ENCODE data around the gene LY6G5C. TPM values are rescaled to one million over a fixed set of nuclear protein-coding genes. Genes with fewer than 3 reads are reported as not detected.

Gene LY6G5C
- total and polyA plus RNA-seq, 7 donors, result 0.75 to 3.2 (median 2.1) TPM

GRCh38 chr6:31657406-31658157 is 23.3 kb downstream of the LY6G5C start:
- no peak overlapping the region for H3K27ac ChIP-seq
- H3K4me1 ChIP-seq, result peaks cover 37% of the 10 kb centered on the region

GRCh38 chr6:31655349-31656237 is 25.3 kb downstream of the LY6G5C start, which contains the start of gene APOM:
Gene APOM (plus strand): TSS chr6:31655894. CDS start chr6:31655967, 73 bp downstream.
- no peak for TF ChIP-seq CTCF (IDR thresholded peaks at IDR 0.05)
- 79 to 82% (median 79%) methylated on average over 8 of the region's 8 CpGs for WGBS, 3 donors
- no peak for ATAC-seq
- H3K4me3 ChIP-seq, result no peak within 1 kb of the TSS
- H3K27ac ChIP-seq, result no peak within 1 kb of the TSS
- DNase-seq, result no peak
- H3K4me1 ChIP-seq, result peaks cover 41% of the 10 kb centered on the region
- H3K36me3 ChIP-seq (ENCODE audit: insufficient read depth in 1 of 2, low read depth in 1 of 2), result peaks cover 2 to 28% of the 10 kb centered on the region in 2 donors
- no peaks in the 10 kb centered on the region for H3K27me3 ChIP-seq (ENCODE audit: insufficient read depth in 3 of 3, low read length in 2 of 3)
- intact Hi-C loops (cut with DNase I), result no loop called here
- H3K9me3 ChIP-seq, result no peaks in the 10 kb centered on the region

More at GRCh38 chr6:31657406-31658157, 23.3 kb downstream of the LY6G5C start:
- no peak for TF ChIP-seq CTCF (IDR thresholded peaks at IDR 0.05)
- DNase-seq (no peak), ATAC-seq (no peak)
- no peak overlapping the region for H3K4me3 ChIP-seq
- H3K36me3 ChIP-seq (ENCODE audit: insufficient read depth in 1 of 2, low read depth in 1 of 2), result peaks cover 3 to 33% of the 10 kb centered on the region in 2 donors
- WGBS, 3 donors, result 70 to 73% (median 71%) methylated on average over 6 of the region's 6 CpGs
- intact Hi-C loops (cut with DNase I), result no loop called here
- no peaks in the 10 kb centered on the region for H3K9me3 ChIP-seq
- H3K27me3 ChIP-seq (ENCODE audit: insufficient read depth in 3 of 3, low read length in 2 of 3), result no peaks in the 10 kb centered on the region

GRCh38 chr6:31654574-31655348 is 26.1 kb downstream of the LY6G5C start:
- 92 to 94% (median 92%) methylated on average over 8 of the region's 8 CpGs for WGBS, 3 donors
- no peaks in the 10 kb centered on the region for H3K27me3 ChIP-seq (ENCODE audit: insufficient read depth in 3 of 3, low read length in 2 of 3)
- no peak overlapping the region for H3K27ac ChIP-seq
- ATAC-seq, result no peak
- no peaks in the 10 kb centered on the region for H3K9me3 ChIP-seq
- no peak for TF ChIP-seq CTCF (IDR thresholded peaks at IDR 0.05)
- peaks cover 38% of the 10 kb centered on the region for H3K4me1 ChIP-seq
- intact Hi-C loops (cut with DNase I), result no loop called here
- peaks cover 2 to 37% of the 10 kb centered on the region in 2 donors for H3K36me3 ChIP-seq (ENCODE audit: insufficient read depth in 1 of 2, low read depth in 1 of 2)
- DNase-seq, result no peak
- no peak overlapping the region for H3K4me3 ChIP-seq

- no peak for TF ChIP-seq CTCF (IDR thresholded peaks at IDR 0.05)
- DNase-seq, result peak; percentile 85 to 91
- Histone ChIP-seq H3K27ac (peak overlapping the region; percentile 98), H3K4me3 (peak overlapping the region; percentile 72), H3K36me3 (ENCODE audit: insufficient read depth in 1 of 2, low read depth in 1 of 2) (peaks cover 5 to 53% of the 10 kb centered on the region in 2 donors), H3K9me3 (no peaks in the 10 kb centered on the region), H3K4me1 (peaks cover 21% of the 10 kb centered on the region), H3K27me3 (ENCODE audit: insufficient read depth in 3 of 3, low read length in 2 of 3) (no peaks in the 10 kb centered on the region)
- 6 to 8% (median 7%) methylated on average over 37 of the region's 37 CpGs for WGBS, 3 donors
- intact Hi-C loops (cut with DNase I), result loop anchor here in 1 of 2 donors (2.0 kb wide), 1 partner anchor 32 kb away; the partner anchor contains the start of gene PRRC2A
- peak; percentile 76 to 83 (median 79) for ATAC-seq
Observed at GRCh38 chr6:31652925-31653724, 27.7 kb downstream of the LY6G5C start.

All from psoas muscle (tissue), 8 donors.